SK-N-MC (cell line): ENCODE data around the gene PPP2R5D.

ENCODE experiments used
- DNase-seq: peaks from one replicate; pipeline ENCODE4 v3.0.0-alpha.2; 2011; ENCODE audit warnings: low read depth, low spot score
- H3K27ac ChIP-seq: fragments of 200-600 bp; sonication (generic); 2 replicates; pipeline ENCODE4 v1.5.1; 2016; ENCODE audit warnings: mixed run types
- H3K36me3 ChIP-seq: fragments of 200-600 bp; sonication (generic); 2 replicates; pipeline ENCODE4 v1.6.1; 2017; ENCODE audit warnings: antibody characterized with exemption, low read length, mixed read lengths; ENCODE audit not compliant: insufficient read depth
- H3K4me3 ChIP-seq: fragments of 200-600 bp; sonication (generic); 2 replicates; pipeline ENCODE4 v1.5.1; 2016
- H3K9ac ChIP-seq: fragments of 200-600 bp; sonication (generic); 2 replicates; pipeline ENCODE4 v1.8.0; 2017; ENCODE audit warnings: mixed run types, mixed read lengths; ENCODE audit not compliant: insufficient read length
- H3K9me3 ChIP-seq: fragments of 200-600 bp; sonication (generic); 2 replicates; pipeline ENCODE4 v1.6.1; 2017; ENCODE audit warnings: low read depth, mild to moderate bottlenecking, antibody characterized with exemption, low read length, moderate library complexity, mixed read lengths
- EZH2 ChIP-seq: fragments of 200-600 bp; sonication (generic); IDR thresholded peaks from one replicate; pipeline ENCODE4 v1.6.1; 2017; ENCODE audit warnings: antibody characterized with exemption
- FOXP2 ChIP-seq: optimal IDR thresholded peaks from 2 replicates; pipeline ENCODE3; 2011; ENCODE audit warnings: mild to moderate bottlenecking, moderate library complexity; ENCODE audit not compliant: insufficient read depth; ENCODE audit errors: extremely low read length, control extremely low read depth
- POLR2AphosphoS5 ChIP-seq: IDR thresholded peaks from 2 replicates; pipeline ENCODE4 v1.6.1; 2012; ENCODE audit warnings: mild to moderate bottlenecking, low read depth, low read length, borderline replicate concordance

PPP2R5D gene

GRCh38 chr6:43060034-43060754 lies 75.8 kb downstream of the PPP2R5D start:
- H3K36me3 ChIP-seq, result peaks cover 19% of the 10 kb centered on the region; the same call in 1 of the 2 replicates
- no peak overlapping the region; the same call in 1 of the 2 replicates for H3K27ac ChIP-seq
- no peaks in the 10 kb centered on the region for H3K9me3 ChIP-seq
- TF ChIP-seq POLR2AphosphoS5 (no peak), FOXP2 (no peak), EZH2 (no peak)
- DNase-seq, result no peak
- peak overlapping the region; percentile 91 for H3K9ac ChIP-seq
- H3K4me3 ChIP-seq, result peak overlapping the region; percentile 100

GRCh38 chr6:43060755-43061633 lies 76.6 kb downstream of the PPP2R5D start:
- TF ChIP-seq EZH2 (no peak), POLR2AphosphoS5 (no peak), FOXP2 (no peak)
- no peak overlapping the region; the same call in 1 of the 2 replicates for H3K4me3 ChIP-seq

DNA sequence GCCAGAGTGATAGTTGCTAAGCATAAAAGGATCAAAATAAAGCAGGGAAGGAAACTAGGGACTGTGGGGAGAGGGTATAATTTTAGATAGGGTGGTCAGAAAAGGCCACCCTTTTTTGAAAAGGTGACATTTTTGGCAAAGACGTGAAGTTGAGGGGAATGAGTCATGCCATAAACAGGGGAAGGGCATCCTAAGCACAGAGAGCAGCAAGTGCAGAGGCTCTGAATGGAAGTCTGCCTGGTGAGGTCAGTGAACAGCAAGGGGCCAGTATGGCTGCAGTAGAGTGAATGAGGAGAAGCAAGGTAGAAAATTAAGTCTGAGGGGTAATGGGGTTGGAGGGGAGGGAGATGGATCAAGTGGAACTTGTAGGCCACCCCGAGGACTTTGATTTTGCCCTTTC lies 77.5 kb downstream of the PPP2R5D start:
- Histone ChIP-seq H3K9me3 (no peaks in the 10 kb centered on the region), H3K4me3 (no peak overlapping the region), H3K27ac (no peak overlapping the region), H3K9ac (no peak overlapping the region), H3K36me3 (peaks cover 8% of the 10 kb centered on the region; the same call in 1 of the 2 replicates)
- TF ChIP-seq EZH2 (no peak), POLR2AphosphoS5 (no peak), FOXP2 (no peak)
- no peak for DNase-seq

More at GRCh38 chr6:43060755-43061633, 76.6 kb downstream of the PPP2R5D start:
- no peak overlapping the region for H3K27ac ChIP-seq
- no peak overlapping the region for H3K9ac ChIP-seq
- H3K36me3 ChIP-seq, result peaks cover 11% of the 10 kb centered on the region; the same call in 1 of the 2 replicates
- no peak for DNase-seq
- H3K9me3 ChIP-seq, result no peaks in the 10 kb centered on the region
